AG04450 (cell line): Measurements from ENCODE around the gene NBPF19. TPM values are rescaled to one million over a fixed set of nuclear protein-coding genes. Genes with fewer than 3 reads are reported as not detected.

Experiments used
- polyA plus RNA-seq: library from polyadenylated mRNA; depleted of rRNA; stranded (reverse); fragments of >200 nt; gene quantifications from 2 replicates; pipeline ENCODE4 v1.2.3, GENCODE V29; 2011; rRNA removed

Gene NBPF19
- polyA plus RNA-seq, 1 experiment, result 12.7 TPM

Other genes with a start within 250 kb of the NBPF19 start
- gene PPIAL4C, start 108.8 kb downstream of the NBPF19 start, polyA plus RNA-seq, result not detected in 2 replicates